HG02759 (cell line): ENCODE data around the gene SLC12A5.

Experiments
- ATAC-seq: cut with Tn5 transposase; IDR thresholded peaks from one replicate; pipeline ENCODE4 v1.9.1; 2021; ENCODE audit warnings: mild to moderate bottlenecking, moderate library complexity; ENCODE audit not compliant: unreplicated experiment

Gene SLC12A5

GRCh38 chr20:46101957-46102356 lies 72.9 kb downstream of the SLC12A5 start:
- ATAC-seq: no peak

- ATAC-seq: no peak
Observed at GRCh38 chr20:46102940-46103339, 73.9 kb downstream of the SLC12A5 start.

- no peak for ATAC-seq
Observed at GRCh38 chr20:46104262-46104661, 75.2 kb downstream of the SLC12A5 start.

GRCh38 chr20:46107061-46107460 lies 78.0 kb downstream of the SLC12A5 start:
- no peak for ATAC-seq

- ATAC-seq: peak; percentile 84
Observed at GRCh38 chr20:46108435-46108841, 79.4 kb downstream of the SLC12A5 start.

- ATAC-seq: no peak
Observed at GRCh38 chr20:46108976-46109375, 80.0 kb downstream of the SLC12A5 start.
